HEK293 (cell line): ENCODE data around the gene B4GALT5.
A peak's percentile ranks its signal among the peaks of the same experiment; 100 is the strongest.

Experiments
- CTCF ChIP-seq: fragments of 450-650 bp; formaldehyde crosslinking; IDR thresholded peaks from 2 replicates; pipeline ENCODE4 v1.5.1; 2016; ENCODE audit warnings: missing biosample characterization, missing genetic modification characterization
- PRDM4 ChIP-seq: fragments of 450-650 bp; formaldehyde crosslinking; IDR thresholded peaks from 2 replicates; pipeline ENCODE4 v1.5.1; 2017; ENCODE audit warnings: missing biosample characterization, missing genetic modification characterization
- YY1 ChIP-seq: fragments of 450-650 bp; formaldehyde crosslinking; IDR thresholded peaks from 2 replicates; pipeline ENCODE4 v1.5.1; 2018; ENCODE audit warnings: missing biosample characterization, missing genetic modification characterization
- ZNF596 ChIP-seq: fragments of 450-650 bp; IDR thresholded peaks from 2 replicates; pipeline ENCODE4 v1.5.0; 2018; ENCODE audit warnings: missing biosample characterization, mild to moderate bottlenecking, missing genetic modification characterization, moderate library complexity
- ZNF629 ChIP-seq: fragments of 450-650 bp; formaldehyde crosslinking; IDR thresholded peaks from 2 replicates; pipeline ENCODE4 v1.5.1; 2017; ENCODE audit warnings: missing biosample characterization, missing genetic modification characterization

- TF ChIP-seq CTCF (tag by site-specific recombination) = peak; percentile 38; the same call in 1 of the 2 replicates
- no peak for TF ChIP-seq YY1 (tag by site-specific recombination)
- no peak for TF ChIP-seq ZNF629 (tag by site-specific recombination)
- TF ChIP-seq PRDM4 = no peak
- no peak for TF ChIP-seq ZNF596 (tag by site-specific recombination)
Measured at GRCh38 chr20:49603209-49603627, 110.5 kb downstream of the B4GALT5 start.
